Activated T-helper 1 cell treated with Interleukin-2 at 50 U/mL for 16 hours (primary cell): ENCODE data around the gene TMOD1.

Experiments
- DNase-seq: peaks from one replicate; pipeline ENCODE4 v3.0.0-alpha.2; 2020; ENCODE audit warnings: low read depth

TMOD1 gene

DNA sequence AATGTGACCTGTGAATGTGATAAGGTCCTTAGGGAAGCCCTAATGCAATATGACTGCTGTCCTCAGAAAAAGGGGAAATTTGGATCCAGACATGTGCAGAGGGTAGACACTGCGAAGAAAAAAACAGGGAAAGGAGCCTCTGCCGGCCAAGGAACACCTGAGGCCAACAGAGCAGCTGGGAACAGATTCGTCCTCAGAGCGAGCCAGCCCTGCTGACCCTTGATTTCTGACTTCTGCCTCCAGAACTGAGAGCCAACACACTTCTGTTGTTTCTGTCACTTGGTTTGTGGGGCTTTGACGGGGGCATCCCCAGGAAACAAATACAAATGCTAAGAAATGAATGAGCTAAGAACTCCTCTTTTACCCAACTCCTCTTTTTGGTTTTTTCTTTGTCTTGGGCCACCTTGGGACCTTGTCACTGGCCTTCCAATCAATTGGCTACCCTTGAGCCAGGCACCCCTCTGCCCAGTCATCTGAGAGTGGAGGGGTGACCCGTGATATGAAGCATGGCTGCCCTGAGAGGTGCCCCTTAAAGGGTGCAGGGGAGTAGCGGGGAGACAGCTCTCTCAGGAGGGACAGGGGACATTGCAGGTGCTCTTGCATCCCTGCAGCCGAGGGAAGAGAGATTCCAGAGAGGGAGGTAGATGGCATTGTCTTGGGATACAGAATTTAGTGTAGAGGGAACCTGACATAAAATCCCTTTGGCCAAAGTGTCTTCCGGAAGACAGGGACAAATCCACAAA lies 16.9 kb downstream of the TMOD1 start:
- DNase-seq: no peak

DNA sequence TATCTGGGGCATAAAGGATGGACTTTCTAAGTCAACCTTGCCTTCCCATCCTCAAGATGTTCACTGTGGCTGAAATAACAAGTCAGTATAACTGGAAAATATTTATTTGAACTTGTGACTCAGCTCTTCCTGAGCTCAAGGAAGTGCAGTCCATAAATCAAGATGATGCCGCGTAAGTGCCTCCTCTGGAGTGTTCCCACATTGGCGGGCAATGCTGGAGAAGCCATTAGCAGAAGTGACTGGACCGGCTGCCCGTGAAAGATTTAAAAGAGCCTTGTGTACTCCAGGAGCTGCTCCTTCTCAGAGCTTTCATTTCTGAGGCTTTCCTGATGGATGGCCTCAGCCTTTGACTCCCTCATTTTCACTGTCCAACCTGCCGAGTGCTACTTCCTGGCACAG lies 17.4 kb downstream of the TMOD1 start:
- no peak for DNase-seq

DNA sequence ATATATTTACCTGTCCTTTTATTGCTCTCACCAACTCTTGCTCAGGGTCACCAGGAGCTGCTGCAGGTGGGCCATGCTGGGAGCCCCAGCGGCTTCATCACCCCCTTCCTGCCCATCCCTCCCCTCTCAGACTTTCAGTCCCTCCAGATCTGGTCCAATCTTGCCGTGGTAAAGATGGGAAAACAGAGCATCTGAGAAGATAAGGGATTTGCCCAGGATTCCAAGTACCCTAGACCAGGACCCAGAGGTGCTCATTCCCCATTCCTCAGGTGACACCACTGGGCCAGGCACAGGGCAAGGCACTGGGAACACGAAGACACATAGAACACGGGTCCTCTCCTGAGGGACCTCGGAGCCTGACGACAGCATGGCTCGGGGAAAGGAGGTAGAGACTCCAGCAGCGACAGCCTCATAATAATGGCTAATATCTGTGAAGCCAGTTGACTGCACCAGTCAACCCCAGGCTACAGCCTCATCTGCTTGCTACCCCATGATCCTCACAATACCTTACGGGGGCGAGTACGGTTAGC lies 18.0 kb downstream of the TMOD1 start:
- no peak for DNase-seq

DNA sequence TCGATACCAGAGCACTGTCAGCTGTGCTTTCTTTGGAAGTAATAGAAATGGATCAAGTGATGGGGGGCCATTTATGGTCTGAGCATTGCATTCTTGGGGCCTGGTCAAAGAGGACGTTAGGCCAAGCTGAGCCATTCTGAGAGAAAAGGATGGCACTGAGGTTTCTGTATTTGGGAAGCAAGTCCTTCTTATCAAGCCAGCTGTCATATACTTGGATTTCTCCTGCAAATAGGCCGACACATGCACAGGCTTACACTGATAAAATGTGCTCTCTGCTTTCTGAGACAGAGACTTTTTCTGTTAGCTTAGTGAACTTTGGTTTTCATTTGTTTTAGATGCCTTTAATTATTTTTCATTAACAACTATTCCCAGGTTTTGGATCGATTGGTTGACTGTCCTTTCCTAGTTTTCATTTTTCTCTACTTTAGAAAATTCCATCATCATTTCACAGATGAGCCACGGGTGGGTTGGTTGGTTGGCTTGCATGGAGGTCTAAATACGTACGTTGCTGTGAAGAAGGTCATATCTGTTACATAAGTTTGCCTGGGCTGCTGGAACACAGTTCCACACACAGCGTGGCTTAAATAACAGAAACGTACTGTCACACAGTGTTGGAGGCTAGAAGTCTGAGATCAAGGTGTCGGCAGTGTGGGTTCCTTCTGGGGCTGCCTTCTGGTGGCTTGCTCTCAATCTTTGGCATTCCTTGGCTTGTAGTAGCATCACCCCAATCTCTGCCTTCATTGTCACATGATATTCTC lies 20.3 kb downstream of the TMOD1 start:
- DNase-seq: no peak

DNA sequence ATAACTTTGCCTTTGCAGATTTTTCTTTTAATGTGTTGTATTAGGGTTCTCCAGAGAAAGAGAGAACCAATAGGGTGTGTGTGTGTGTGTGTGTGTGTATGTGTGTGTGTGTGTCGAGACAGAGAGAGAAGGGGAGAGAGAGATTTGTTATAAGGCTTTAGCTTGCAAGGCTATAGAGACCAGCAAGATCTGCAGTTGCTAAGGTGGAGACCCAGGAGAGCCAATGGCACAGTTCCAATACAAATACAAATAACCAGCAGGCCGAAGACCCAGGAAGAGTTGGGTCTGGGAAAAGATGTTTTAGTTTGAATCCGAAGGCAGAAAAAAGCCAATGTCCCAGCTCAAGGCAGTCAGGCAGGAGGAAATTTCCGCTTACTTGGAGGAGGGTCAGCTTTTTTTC lies 23.0 kb downstream of the TMOD1 start:
- no peak for DNase-seq

DNA sequence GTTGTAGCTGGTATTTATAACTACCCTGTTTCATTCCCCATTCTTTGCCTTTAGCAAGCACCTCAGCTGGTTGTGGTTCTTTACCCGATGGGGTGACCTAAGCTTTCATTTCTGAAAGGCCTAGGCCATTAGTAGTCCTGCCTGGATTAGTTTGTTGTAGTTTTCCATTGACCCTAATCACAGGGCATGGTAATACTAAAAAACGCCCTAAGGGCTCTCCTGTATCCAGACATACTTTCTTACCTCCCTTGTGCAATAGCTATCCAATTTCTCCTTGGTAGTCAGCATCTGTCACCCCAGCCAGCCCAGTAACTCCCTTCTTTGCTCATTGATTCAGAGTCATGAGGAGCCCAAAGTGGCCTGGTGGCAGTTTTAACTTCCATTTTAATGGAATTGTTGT lies 24.0 kb downstream of the TMOD1 start:
- no peak for DNase-seq

DNA sequence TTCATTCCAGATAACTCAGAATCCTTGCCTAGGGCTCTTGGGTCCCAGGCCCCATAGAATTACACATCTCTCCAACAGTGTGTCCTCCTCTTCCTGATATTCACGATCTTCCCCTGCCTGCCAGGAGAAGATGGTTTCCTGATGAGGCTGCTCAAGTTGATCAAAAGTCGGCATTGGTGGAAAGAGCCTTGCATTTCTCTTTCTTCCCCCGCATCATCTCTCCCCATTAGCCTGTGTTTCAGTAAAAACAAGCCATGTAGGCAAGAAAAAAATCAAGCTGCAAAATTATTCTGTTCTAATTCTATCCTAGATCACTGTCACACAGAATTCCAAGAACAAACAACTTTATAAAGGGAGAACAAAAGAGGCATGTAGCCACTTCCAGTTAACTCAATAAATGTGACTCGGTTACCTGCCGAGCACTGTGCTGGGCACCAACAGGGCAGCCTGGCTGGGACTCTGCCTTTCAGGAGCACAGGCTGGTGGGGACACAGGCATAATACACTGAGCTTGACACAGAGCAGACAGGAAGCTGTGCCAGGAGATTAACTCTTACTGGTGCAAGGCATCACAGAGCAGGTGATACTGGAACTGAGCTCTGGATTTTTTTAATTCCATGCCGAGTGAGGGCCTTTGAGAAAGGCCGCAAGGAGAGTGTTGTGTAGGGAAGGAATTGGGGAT lies 25.6 kb downstream of the TMOD1 start:
- DNase-seq: no peak

DNA sequence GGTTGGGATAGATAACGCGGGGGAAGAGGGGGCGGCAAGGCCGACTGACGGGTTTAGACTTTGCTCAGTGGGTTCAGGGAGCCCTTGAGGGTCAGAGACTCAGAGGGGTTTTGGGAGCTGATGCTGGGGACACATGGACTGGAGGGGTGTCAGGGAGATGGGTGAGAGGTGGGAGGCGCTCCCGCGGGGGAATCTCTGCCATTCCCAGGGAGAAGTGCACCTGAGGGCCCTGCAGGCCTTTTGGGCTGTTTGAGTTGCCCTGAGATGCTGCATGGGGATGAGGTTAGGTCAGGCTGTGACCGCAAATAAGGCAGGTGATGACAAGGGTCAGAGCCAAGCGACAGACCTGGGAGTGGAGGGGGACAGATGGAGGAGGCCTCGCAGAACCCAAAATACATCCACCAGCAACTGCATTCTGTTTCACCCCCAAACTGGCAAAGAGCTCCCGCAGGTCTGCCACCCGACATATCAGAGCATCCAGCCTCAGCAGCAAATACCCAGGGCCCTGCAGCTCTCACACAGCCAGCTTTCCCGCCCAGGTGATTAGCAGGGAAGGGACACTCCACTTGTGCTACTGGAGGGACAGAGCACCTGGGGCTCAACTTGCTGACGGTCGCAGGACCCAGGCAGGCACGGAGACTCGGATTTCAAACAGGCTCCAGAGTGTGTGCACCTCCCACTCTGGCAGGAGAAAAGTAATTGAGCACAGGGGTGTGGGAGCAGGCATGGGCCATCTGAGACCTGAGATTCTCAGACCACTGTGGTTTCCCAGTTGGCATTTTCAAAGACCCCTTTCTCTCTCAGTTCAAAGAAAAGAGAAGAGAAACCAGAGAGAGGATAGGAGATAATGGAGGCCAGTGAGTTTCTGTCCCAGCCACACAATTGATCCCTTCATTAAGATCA lies 26.4 kb downstream of the TMOD1 start:
- no peak for DNase-seq

DNA sequence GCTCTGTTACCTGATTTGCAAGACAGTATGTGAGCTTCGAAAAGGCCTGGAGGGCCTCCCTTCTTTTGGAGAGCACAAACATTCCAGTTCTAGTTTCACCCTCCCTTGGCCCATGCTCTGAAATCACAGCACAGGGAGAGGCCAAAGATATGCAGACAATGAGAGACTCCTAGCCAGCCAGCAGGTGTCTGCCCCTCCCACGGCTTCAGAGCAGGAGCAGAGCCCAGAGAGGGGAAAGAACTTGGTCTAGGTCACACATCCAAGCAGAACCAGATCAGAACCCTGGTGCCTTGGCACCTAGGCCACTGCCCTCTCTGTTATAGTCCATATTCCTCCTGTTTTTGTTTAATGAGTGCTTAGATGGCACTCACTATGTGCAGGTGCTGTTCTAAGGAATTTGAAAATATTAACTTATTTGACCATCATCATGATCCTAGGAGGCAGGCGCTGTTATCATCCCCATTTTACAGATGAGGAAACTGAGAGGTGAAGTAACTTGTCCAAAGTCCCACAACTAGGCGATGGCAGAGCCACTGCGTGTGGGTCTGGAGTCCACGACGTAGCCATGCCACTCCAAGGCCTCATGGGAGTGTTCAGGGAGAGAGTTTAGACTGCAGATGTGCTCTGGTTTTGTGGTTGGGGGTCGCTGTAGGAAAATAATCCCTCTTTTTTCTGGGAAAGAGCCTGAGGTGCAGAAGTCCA lies 27.2 kb downstream of the TMOD1 start:
- no peak for DNase-seq

DNA sequence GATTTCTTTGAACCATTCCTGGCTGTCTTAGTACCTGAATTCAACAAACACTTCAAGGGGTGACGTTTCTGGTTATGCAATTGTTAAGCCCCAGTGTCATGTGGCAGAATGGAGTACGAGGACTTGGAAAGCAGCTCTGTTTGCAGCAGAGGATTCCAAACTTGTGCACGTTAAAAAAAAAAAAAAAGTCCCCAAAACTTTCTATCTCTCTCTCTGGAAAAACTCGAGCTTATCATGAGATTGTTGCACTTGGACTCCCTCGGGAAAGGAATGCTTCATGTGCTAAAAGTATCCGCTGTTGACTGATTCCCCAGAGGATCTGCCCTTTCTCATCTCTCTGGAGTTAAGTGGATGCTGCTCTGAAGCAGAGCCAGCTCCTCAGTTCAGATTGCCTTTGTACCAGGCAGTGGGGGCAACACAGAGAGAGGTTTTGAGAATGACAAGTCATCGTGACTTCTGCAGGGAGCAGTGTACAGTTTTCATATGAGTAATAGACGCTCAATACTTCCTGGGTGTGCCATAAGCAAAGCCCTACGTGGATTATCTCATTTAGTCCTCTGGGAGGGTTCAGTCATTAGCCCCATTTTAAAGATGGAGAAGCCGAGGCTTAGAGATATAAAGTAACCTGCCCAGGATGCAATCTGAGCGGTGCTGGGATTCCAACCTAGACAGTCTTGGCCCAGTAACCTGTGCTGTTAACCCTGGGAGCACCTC lies 28.1 kb downstream of the TMOD1 start:
- DNase-seq: no peak

DNA sequence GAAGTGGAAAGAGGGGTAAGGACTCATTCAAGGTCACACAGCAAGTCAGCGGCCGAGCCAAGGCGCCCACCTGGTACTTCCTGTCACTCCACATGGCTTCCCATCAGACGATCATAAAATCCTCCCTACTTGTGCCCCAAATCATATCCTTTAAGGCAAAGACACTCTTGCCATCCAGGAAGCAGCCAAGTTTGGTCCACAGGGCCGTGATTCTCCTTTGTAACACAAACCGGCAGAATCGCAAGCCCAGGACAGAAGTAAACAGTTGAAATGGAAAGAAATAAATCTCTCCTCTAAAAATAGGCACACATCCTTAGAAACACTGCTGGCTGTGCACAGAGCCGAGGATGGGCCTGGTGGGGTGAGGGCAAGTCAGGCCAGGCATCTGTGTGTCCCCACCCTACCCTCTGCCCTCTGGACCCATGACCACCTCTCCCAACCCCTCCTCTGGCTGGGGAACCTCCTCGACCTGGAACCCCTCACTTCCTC lies 30.5 kb downstream of the TMOD1 start:
- DNase-seq: no peak

DNA sequence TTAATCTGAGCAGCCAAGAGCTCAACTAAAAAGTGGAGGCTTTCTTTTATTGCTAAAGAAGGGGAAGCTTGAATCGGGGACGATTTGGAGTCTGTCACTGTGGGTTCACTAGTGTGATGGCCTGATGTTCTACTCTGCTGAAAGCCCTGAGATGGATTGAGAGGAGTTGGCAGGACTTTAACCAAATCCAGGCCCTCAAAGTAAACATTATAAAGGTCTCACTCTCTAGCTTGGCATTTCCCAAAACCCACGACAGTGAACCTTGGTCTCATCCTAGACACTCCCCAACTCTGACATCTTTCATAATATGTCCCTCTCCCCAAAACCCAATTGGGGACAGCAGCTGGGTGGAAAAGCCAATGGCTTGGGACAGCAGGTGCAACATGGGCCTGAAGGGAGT lies 32.7 kb downstream of the TMOD1 start:
- DNase-seq: no peak

DNA sequence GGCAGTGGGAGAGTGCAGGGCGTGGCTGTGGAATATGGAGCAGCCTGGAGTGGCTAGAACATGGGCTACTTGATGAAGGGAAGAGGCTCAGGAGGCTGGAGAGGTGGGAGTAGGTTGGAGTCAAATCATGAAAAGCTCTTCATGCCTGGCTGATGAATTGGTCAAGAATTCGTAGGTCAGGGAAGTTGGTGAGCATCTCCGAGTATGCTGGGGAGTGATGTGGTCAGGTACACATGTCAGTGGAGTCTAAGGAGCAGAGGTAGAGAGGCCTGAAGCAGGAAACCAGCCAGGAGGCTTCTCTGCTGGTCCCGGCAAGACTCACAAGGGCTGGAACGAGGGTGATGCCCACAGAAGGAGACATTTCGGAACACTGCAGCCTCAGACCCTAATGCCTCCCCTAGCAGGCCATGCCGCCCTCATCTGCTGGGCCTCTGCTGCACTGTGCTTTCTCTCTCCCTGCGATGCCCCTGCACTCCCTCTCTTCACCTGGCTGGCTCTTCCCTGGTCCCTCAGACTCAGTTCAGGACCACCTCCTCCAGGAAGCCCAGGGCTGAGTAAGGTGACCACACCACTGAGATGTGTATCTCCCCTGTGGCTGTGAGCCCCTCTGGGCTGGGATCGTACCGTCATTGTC lies 33.6 kb downstream of the TMOD1 start:
- DNase-seq: no peak

DNA sequence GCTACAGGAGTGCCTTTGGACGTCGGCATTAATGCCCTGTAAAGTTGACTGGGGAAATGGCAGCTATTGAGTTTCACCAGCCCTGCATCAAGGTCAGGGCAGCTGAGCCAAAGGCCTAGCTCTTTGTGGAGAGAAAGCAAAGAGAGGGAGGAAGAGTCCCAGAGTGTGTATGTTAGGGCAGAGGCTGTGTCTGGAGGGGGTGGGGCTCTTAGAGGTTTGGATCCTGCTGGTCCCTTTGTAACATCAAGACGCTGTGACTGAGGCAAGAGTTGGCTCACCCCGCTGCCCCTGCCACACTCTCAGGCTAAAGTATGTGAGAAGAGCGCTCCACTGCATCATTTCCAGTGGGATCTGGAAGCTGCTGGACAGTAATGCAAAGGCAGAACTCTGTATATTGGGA lies 34.3 kb downstream of the TMOD1 start:
- no peak for DNase-seq

DNA sequence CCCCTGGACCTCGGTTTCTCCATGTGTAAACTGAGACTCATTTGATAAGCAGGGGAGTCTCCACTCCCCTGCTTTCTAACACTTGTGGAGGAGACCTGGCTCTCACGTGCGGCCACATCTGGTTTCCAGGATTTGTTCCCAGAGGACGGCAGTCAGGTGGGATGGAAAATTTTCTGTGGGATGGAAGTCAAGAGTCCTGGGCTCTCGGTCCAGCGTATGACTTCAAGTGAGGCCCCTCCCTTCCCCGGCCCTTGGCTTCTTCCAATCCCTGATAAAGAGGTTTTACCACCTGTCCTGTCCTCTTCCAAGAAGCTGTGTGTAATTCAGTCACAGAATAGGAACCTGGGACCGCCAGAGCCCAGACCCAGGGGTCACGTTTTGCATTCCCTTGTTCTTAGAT lies 35.0 kb downstream of the TMOD1 start:
- DNase-seq: no peak

DNA sequence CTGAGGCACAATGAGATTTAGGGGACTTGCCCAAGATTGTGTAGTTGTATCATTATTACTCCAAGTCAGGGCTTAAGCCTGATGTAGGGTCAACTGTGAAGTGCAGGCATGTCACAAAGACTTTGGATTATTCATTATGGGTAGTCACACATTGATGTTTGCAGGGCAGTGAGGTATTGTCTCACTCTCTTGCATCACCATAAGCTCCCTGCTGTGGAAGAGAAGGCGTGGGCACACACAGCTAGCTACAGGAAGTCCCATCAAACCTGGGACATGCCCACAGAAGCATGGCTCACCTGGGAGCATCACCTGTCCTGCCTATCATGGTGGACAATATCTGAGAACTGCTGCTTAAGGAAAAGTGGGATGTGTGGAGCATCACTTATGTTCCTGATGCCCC lies 42.1 kb downstream of the TMOD1 start:
- DNase-seq: no peak

DNA sequence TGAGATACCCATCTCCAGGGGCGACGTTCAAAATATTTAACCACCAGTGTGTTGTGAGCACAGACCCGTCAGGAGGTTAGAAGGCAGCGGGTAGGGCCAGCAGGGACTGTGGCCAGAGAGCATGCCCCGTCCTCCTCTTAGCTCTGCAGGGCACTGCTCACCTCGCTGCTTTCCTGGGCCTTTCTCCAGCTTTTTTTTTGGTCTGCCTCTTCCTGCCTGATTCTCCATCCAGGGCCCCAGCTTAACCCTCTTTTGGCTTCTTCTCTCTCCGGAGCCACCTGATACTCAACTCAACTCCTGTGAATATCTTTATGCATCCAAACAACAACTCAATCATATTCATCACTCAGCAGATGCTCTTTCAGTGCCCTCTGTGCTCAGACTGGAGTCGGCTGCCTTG lies 44.0 kb downstream of the TMOD1 start:
- no peak for DNase-seq

DNA sequence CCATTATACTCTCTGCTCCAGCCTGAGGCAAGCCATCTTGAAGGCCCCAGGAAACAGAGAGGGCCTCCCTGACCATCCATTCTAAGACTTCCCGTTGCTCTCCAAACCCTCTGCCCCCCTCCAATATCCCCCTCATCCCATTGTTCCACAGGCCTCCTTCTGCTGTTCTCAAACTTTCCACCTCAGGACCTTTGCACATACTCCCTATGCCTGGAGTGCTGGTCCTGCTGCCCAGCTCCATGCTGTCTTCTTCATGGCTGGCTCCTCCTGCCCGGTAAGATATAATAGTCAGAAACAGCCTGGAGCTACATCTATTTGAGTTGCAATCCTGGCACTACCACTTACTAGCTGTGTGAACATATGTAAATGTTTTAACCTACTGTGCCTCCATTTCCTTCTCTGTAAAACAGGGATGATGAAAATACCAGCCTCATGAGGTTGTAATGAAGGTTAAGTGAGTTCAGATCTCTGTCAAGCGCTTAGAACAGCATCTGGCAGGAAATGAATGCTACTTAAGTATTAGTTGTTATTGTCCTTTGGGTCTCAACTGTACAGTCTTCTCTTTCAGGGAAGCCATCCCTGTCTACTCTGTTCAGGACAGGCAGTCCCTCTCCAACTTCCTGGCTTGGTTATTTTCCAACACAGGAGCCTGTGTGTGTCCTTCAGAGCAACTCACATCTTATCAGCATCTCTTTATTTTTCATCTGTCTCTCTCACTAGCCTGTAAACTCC lies 45.8 kb downstream of the TMOD1 start:
- no peak for DNase-seq

DNA sequence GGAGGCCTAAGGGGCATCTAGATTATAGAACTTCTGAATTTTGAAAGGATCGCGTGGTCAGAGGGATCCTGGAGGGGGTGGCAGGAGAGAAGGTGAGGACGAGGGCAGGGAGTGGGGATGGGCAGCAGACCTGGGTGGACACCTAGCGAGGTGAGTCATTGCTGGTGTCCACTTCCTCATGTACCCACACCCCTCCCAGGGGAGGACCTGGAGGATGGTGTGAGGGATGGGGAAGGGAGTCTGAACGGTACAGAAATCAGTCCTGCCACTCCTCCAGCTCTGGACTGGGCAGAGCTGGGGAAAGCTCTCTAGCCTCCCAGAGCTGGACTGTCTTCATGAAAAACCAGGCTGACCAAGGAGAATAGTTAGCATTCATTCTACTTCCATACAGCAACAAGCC lies 46.9 kb downstream of the TMOD1 start:
- DNase-seq: no peak
